Colon (tissue), 2 donors: ENCODE measurements around the gene SFXN3.

ENCODE experiments used
- FAIRE-seq: peaks from 2 replicates; lab custom pipeline; 2012; peaks lifted over from hg19 to GRCh38; lab: Jason Lieb, UNC
- donor health status: control.
- donor health status: control.

The SFXN3 gene

GRCh38 chr10:101035916-101036702, 5.1 kb downstream of the SFXN3 start:
- no peak for FAIRE-seq

GRCh38 chr10:101036726-101037125, 5.7 kb downstream of the SFXN3 start:
- FAIRE-seq = no peak

GRCh38 chr10:101038484-101038883, 7.5 kb downstream of the SFXN3 start:
- FAIRE-seq = no peak

- no peak for FAIRE-seq
Observed at GRCh38 chr10:101040061-101040460, 9.0 kb downstream of the SFXN3 start.

- FAIRE-seq = no peak
Observed at GRCh38 chr10:101040851-101041250, 9.8 kb downstream of the SFXN3 start.

GRCh38 chr10:101041252-101041761, 10.3 kb downstream of the SFXN3 start:
- FAIRE-seq = no peak

GRCh38 chr10:101042118-101042517, 11.1 kb downstream of the SFXN3 start:
- no peak for FAIRE-seq

GRCh38 chr10:101042667-101043362, 11.8 kb downstream of the SFXN3 start:
- FAIRE-seq = no peak

GRCh38 chr10:101043363-101043707, 12.3 kb downstream of the SFXN3 start:
- FAIRE-seq = no peak

- FAIRE-seq = no peak
Observed at GRCh38 chr10:101044117-101044516, 13.1 kb downstream of the SFXN3 start.

GRCh38 chr10:101046332-101047238, 15.6 kb downstream of the SFXN3 start:
- FAIRE-seq = no peak

GRCh38 chr10:101047268-101047667, 16.2 kb downstream of the SFXN3 start:
- no peak for FAIRE-seq

- FAIRE-seq = no peak
Observed at GRCh38 chr10:101047961-101048892, 17.2 kb downstream of the SFXN3 start.

GRCh38 chr10:101050208-101051069, 19.4 kb downstream of the SFXN3 start:
- FAIRE-seq = no peak

GRCh38 chr10:101052285-101052684, 21.3 kb downstream of the SFXN3 start:
- FAIRE-seq = no peak

GRCh38 chr10:101053516-101053915, 22.5 kb downstream of the SFXN3 start:
- no peak for FAIRE-seq

- FAIRE-seq = no peak
Observed at GRCh38 chr10:101054351-101054750, 23.3 kb downstream of the SFXN3 start.

- FAIRE-seq = no peak
Observed at GRCh38 chr10:101054876-101055275, 23.8 kb downstream of the SFXN3 start.

GRCh38 chr10:101055411-101055810, 24.4 kb downstream of the SFXN3 start:
- no peak for FAIRE-seq
